ENCODE measurements around the gene PTPRG. TPM values are rescaled to one million over a fixed set of nuclear protein-coding genes. Genes with fewer than 3 reads are reported as not detected.

The PTPRG gene
- total RNA-seq, 1 experiment from 2014 or later: 32.1 TPM

- DNase-seq (ENCODE audit: low read depth, low spot score): no peak
- RAD21 ChIA-PET (ENCODE audit: low non-redundant PET in 1 of 2, low total read pairs in 2 of 2, uncharacterized antibody in 2 of 2, unreplicated experiment in 2 of 2): no interaction called here
- Histone ChIP-seq H3K4me3 (replicated peaks in 1 of 2; ENCODE audit: low read depth in 1 of 2, low read length in 2 of 2) (no peak overlapping the region), H3K9ac (ENCODE audit: low read length) (no peak overlapping the region), H2AFZ (ENCODE audit: low read depth, low read length, poor library complexity, severe bottlenecking) (no peak overlapping the region), H3K36me3 (ENCODE audit: control insufficient read depth in 1 of 2, insufficient read depth in 2 of 2, low read length in 2 of 2) (no peaks in the 10 kb centered on the region), H3K27ac (ENCODE audit: low read depth, low read length) (no peak overlapping the region), H3K79me2 (ENCODE audit: insufficient read depth, low read length) (no peaks in the 10 kb centered on the region), H4K20me1 (ENCODE audit: insufficient read depth) (0 out of 2 replicates have a peak, but pooled peaks cover under 1% of the 10 kb centered on the region), H3K9me2 (ENCODE audit: insufficient read depth) (no peaks in the 10 kb centered on the region), H3K9me3 (ENCODE audit: control insufficient read depth in 1 of 2, insufficient read depth in 1 of 2, low read depth in 1 of 2, low read length in 2 of 2) (no peaks in the 10 kb centered on the region), H3K4me2 (ENCODE audit: low read length) (no peak overlapping the region), H3K4me1 (ENCODE audit: control insufficient read depth in 1 of 2, insufficient read depth in 2 of 2, low read length in 2 of 2) (no peaks in the 10 kb centered on the region), H3K27me3 (ENCODE audit: insufficient read depth, low read length) (no peaks in the 10 kb centered on the region)
- no peak for ATAC-seq
- CTCF ChIA-PET: interaction anchor here (1.0 kb wide), 1 partner anchor 136 kb away, joined by 3 read pairs; no protein-coding TSS in a partner anchor
- intact Hi-C loops (cut with micrococcal nuclease): loop anchor here (5.0 kb wide), 1 partner anchor 195 kb away; no protein-coding TSS in a partner anchor
- POLR2A ChIA-PET: no interaction called here
- BruUV-seq (replicated peaks): no TSS peak
- TF ChIP-seq ZBTB33 (IDR thresholded peaks at IDR 0.05; ENCODE audit: extremely low read depth, insufficient replicate concordance, low read length): no peak
- no peak for TF ChIP-seq RAD21 (IDR thresholded peaks at IDR 0.05; ENCODE audit: low read depth)
- TF ChIP-seq REST (IDR thresholded peaks at IDR 0.05; ENCODE audit: low read depth): no peak
- TF ChIP-seq CTCF (IDR thresholded peaks at IDR 0.05 in 2 of 3, conservative IDR thresholded peaks at IDR 0.05 in 1 of 3; ENCODE audit: borderline replicate concordance in 1 of 3, insufficient read depth in 1 of 3, low read depth in 2 of 3, low read length in 2 of 3): no peak
- TF ChIP-seq TCF7L2 (IDR thresholded peaks at IDR 0.05; ENCODE audit: borderline replicate concordance, extremely low read depth, insufficient read depth, insufficient read length): no peak
- no peak for TF ChIP-seq EZH2phosphoT487 (IDR thresholded peaks at IDR 0.05; ENCODE audit: borderline replicate concordance)
- no peak for TF ChIP-seq ATF3 (IDR thresholded peaks at IDR 0.05)
Measured at GRCh38 chr3:62052331-62052730, 491.0 kb downstream of the PTPRG start.
